ENCODE data around the gene TSPYL2.

Gene TSPYL2

DNA sequence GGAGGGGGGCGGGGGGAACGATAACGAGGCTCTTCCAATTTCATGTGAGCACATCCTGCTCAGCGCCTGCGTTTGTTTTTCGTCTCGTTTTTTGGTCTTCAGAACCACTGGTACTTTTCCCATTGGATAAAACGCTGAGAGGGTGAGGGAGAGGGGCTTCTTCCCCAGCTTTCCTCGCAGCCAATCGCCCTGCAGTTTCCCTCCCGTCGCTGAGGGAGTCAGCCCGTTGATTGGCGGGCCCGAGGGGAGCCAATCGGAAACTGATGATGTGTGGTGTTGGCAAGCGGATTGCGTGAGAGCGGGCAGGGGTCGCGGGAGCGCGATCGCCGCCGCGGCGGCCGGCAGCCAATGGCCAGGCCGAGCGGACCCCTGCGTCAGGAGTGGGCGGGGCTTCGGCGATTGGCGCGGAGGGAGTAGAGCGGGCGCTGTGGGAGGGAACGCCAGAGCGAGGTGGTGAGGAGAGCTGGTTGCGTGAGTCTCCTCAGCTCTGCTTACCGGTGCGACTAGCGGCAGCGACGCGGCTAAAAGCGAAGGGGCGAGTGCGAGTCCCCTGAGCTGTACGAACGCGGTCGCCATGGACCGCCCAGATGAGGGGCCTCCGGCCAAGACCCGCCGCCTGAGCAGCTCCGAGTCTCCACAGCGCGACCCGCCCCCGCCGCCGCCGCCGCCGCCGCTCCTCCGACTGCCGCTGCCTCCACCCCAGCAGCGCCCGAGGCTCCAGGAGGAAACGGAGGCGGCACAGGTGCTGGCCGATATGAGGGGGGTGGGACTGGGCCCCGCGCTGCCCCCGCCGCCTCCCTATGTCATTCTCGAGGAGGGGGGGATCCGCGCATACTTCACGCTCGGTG, at the start of gene TSPYL2:
Gene TSPYL2 (plus strand): TSS at position 443 of the 848 bp plus-strand sequence. CDS start 132 bp downstream, at position 575.
- Histone ChIP-seq H3K36me3 (replicated peaks) (peaks cover 19% of the 10 kb centered on the region), H3K4me3 (peak within 1 kb of the TSS; percentile 65), H3K9me3 (no peaks in the 10 kb centered on the region), H3K4me1 (peaks cover 5% of the 10 kb centered on the region; the same call in 1 of the 2 replicates), H3K27me3 (ENCODE audit: low read depth) (no peaks in the 10 kb centered on the region)
- peak; percentile 98 to 99 for DNase-seq (ENCODE audit: low spot score in 2 of 2)
- in situ Hi-C loops (cut with MboI; ENCODE audit: low sequenced_read_pairs), result no loop called here

- no peak overlapping the region for H3K4me3 ChIP-seq
- no peaks in the 10 kb centered on the region for H3K9me3 ChIP-seq
- H3K27me3 ChIP-seq (ENCODE audit: low read depth), result peaks cover 16% of the 10 kb centered on the region
- in situ Hi-C loops (cut with MboI; ENCODE audit: low sequenced_read_pairs), result no loop called here
- DNase-seq (ENCODE audit: low spot score in 2 of 2), result no peak
- no peaks in the 10 kb centered on the region for H3K4me1 ChIP-seq
- no peaks in the 10 kb centered on the region for H3K36me3 ChIP-seq (replicated peaks)
Measured at GRCh38 chrX:53036149-53036548, 46.0 kb upstream of the TSPYL2 start.

GRCh38 chrX:53039236-53039635, 42.9 kb upstream of the TSPYL2 start:
- no peaks in the 10 kb centered on the region for H3K9me3 ChIP-seq
- DNase-seq (ENCODE audit: low spot score in 2 of 2), result no peak

DNA sequence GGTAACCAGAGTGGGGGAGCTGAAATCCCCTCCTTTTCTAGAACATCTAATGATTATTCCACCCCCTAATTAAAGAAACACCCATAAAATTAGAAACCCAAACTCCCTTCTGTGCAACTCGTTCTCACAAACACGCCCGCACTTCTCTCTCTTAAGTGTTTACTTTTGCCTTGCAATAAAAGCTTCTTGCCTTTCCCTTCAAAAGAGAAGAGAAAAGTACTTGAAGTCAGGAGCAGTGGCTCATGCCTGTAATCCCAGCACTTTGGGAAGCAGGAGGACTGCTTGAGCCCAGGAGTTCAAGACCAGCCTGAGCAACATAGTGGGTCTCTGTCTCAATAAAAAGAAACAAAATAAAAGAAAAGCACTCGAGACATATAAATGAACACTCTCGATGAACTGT, 37.2 kb upstream of the TSPYL2 start:
- Histone ChIP-seq H3K27me3 (ENCODE audit: low read depth) (peaks cover 9% of the 10 kb centered on the region), H3K4me3 (no peak overlapping the region), H3K36me3 (replicated peaks) (no peaks in the 10 kb centered on the region), H3K4me1 (peaks cover 11% of the 10 kb centered on the region), H3K9me3 (no peaks in the 10 kb centered on the region)
- DNase-seq (ENCODE audit: low spot score in 2 of 2), result no peak
- in situ Hi-C loops (cut with MboI; ENCODE audit: low sequenced_read_pairs), result no loop called here

More at GRCh38 chrX:53039236-53039635, 42.9 kb upstream of the TSPYL2 start:
- no peaks in the 10 kb centered on the region for H3K36me3 ChIP-seq (replicated peaks)
- in situ Hi-C loops (cut with MboI; ENCODE audit: low sequenced_read_pairs), result no loop called here
- no peak overlapping the region for H3K4me3 ChIP-seq
- H3K4me1 ChIP-seq, result no peaks in the 10 kb centered on the region
- H3K27me3 ChIP-seq (ENCODE audit: low read depth), result peaks cover 14% of the 10 kb centered on the region

GRCh38 chrX:53047228-53047627, 34.9 kb upstream of the TSPYL2 start:
- H3K27me3 ChIP-seq (ENCODE audit: low read depth), result 0 out of 2 replicates have a peak, but pooled peaks cover 2% of the 10 kb centered on the region
- DNase-seq (ENCODE audit: low spot score in 2 of 2), result peak in 1 of 2 experiments; percentile 46
- H3K4me3 ChIP-seq, result no peak overlapping the region
- in situ Hi-C loops (cut with MboI; ENCODE audit: low sequenced_read_pairs), result no loop called here
- no peaks in the 10 kb centered on the region for H3K36me3 ChIP-seq (replicated peaks)
- H3K4me1 ChIP-seq, result peaks cover 24% of the 10 kb centered on the region
- no peaks in the 10 kb centered on the region for H3K9me3 ChIP-seq

DNA sequence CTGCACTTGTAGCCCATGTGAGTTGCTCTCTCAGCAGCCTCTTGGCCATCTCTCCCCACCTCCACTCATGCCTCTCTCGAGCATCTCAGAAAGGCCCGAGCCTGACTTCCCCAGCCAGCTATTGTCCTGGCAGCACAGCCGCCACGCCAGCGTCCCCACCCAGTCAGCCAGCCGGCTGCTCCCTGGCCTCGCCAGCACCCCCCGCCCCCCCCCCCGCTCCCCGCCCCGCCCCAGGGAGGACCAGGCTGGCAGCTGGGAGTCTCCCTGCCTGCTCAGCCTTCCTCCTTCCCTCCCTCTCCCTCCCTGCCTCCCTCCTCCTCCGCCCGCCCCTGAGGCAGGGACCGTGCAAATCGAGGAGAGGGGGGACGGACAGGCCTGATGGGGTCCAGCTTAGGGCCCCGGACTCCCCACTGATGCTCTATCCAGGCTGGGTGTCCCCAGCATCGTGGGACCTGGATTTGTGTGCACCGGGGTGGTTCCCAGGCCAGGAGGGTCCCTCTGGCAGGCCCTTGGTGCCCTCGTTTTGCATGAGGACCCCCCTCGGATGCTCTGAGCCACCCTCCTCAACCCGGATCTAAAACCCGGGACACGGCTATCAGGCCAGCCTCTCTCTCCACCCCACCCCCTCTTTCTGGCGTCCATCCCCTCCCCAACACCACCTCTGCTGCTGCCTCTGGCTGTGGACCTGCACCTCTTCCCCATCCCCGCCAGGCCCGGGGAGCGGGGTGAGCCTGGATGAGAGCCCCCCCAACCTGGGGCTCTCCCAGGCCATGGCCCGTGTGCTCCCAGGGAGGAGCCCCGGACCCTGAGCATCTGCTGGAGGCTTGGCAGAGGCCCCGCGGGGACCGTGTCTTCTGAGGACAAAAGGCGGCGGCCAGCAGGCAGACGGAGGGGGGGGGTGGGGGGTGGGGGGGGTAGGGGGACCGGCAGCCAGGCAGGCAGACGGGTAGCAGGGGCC, 33.7 kb upstream of the TSPYL2 start, which contains the start of gene GPR173:
Gene GPR173 (plus strand): TSS at position 621 of the 958 bp plus-strand sequence. CDS start 27,833 bp downstream, outside the sequence.
- Histone ChIP-seq H3K9me3 (no peaks in the 10 kb centered on the region), H3K27me3 (ENCODE audit: low read depth) (no peaks in the 10 kb centered on the region), H3K36me3 (replicated peaks) (no peaks in the 10 kb centered on the region), H3K4me3 (peak within 1 kb of the TSS; percentile 78), H3K4me1 (peaks cover 24% of the 10 kb centered on the region)
- peak; percentile 77 to 87 for DNase-seq (ENCODE audit: low spot score in 2 of 2)
- in situ Hi-C loops (cut with MboI; ENCODE audit: low sequenced_read_pairs), result no loop called here

GRCh38 chrX:53049127-53049517, 33.0 kb upstream of the TSPYL2 start:
- peak in 1 of 2 experiments; percentile 20 for DNase-seq (ENCODE audit: low spot score in 2 of 2)
- H3K27me3 ChIP-seq (ENCODE audit: low read depth), result no peaks in the 10 kb centered on the region
- in situ Hi-C loops (cut with MboI; ENCODE audit: low sequenced_read_pairs), result no loop called here
- no peaks in the 10 kb centered on the region for H3K36me3 ChIP-seq (replicated peaks)
- H3K4me1 ChIP-seq, result peaks cover 24% of the 10 kb centered on the region
- H3K9me3 ChIP-seq, result no peaks in the 10 kb centered on the region
- H3K4me3 ChIP-seq, result peak overlapping the region; percentile 78

DNA sequence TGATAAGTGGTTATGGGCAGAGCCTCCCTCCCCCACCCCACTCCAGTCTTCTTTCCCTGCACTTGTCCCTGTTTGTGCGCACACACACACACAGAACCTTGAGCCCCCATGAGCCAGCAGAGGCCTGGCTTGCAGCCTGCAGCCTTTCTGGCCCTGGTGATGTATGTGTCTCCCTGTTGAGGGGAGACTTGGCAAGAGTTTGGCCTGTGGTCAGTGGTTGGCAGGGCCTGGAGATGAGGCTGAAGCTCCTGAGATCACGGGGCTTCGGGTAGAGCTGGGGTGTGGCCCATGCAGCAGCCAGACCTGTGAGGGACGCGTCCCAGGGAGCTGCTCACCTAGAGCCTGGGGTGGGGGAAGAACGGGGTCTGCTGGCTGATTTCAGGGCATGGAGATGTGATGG, 31.3 kb upstream of the TSPYL2 start:
- peaks cover 24% of the 10 kb centered on the region for H3K4me1 ChIP-seq
- no peaks in the 10 kb centered on the region for H3K36me3 ChIP-seq (replicated peaks)
- in situ Hi-C loops (cut with MboI; ENCODE audit: low sequenced_read_pairs), result no loop called here
- no peak for DNase-seq (ENCODE audit: low spot score in 2 of 2)
- H3K9me3 ChIP-seq, result no peaks in the 10 kb centered on the region
- H3K27me3 ChIP-seq (ENCODE audit: low read depth), result no peaks in the 10 kb centered on the region
- no peak overlapping the region; the same call in 1 of the 2 replicates for H3K4me3 ChIP-seq

- in situ Hi-C loops (cut with MboI; ENCODE audit: low sequenced_read_pairs), result no loop called here
- Histone ChIP-seq H3K4me1 (peaks cover 10% of the 10 kb centered on the region), H3K4me3 (no peak overlapping the region), H3K36me3 (replicated peaks) (no peaks in the 10 kb centered on the region), H3K27me3 (ENCODE audit: low read depth) (no peaks in the 10 kb centered on the region), H3K9me3 (no peaks in the 10 kb centered on the region)
- DNase-seq (ENCODE audit: low spot score in 2 of 2), result no peak
Measured at GRCh38 chrX:53055244-53055849, 26.8 kb upstream of the TSPYL2 start.

DNA sequence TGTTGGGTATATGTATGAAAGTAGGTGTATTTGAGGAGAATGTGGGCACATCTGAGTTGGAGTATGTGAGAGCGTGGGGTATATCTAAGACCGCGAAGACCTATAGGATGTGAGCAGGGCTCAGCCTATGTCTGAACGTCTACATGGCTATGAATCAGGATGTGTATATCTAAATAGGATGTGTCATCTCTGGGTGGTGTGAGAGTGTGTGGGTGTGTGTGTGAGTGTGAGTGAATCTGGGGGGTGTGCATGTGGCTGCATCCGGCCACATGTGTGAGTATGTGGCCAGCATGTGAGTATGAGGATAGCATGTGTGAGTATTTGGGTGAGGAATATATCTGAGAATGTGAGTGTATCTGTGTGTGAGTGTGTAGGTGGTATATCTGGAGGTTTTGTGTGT, 25.9 kb upstream of the TSPYL2 start:
- in situ Hi-C loops (cut with MboI; ENCODE audit: low sequenced_read_pairs), result no loop called here
- no peaks in the 10 kb centered on the region for H3K9me3 ChIP-seq
- no peak for DNase-seq (ENCODE audit: low spot score in 2 of 2)
- no peak overlapping the region for H3K4me3 ChIP-seq
- H3K36me3 ChIP-seq (replicated peaks), result no peaks in the 10 kb centered on the region
- no peaks in the 10 kb centered on the region for H3K27me3 ChIP-seq (ENCODE audit: low read depth)
- peaks cover 4% of the 10 kb centered on the region for H3K4me1 ChIP-seq

DNA sequence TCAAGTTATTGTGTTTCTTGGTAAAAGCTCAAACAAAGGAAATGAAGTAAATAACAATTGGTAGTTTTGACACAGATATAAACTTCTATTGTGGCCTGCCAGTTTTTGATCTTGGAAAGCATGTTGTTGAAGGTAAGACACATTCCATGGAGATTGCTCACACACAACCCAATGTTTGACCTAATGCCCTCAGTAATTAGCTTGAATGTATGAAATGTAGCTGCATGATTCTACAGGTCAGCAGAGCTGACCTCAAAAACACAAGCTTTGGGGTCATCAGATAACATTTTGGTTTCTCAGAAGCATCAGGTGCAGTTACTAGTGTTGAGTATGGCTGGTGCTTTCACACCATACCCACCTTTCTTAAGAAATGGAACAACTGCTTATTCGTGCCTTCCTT, 17.1 kb upstream of the TSPYL2 start:
- Histone ChIP-seq H3K36me3 (replicated peaks) (peaks cover 3% of the 10 kb centered on the region; the same call in 1 of the 2 replicates), H3K27me3 (ENCODE audit: low read depth) (no peaks in the 10 kb centered on the region), H3K9me3 (no peaks in the 10 kb centered on the region), H3K4me3 (no peak overlapping the region), H3K4me1 (no peaks in the 10 kb centered on the region)
- in situ Hi-C loops (cut with MboI; ENCODE audit: low sequenced_read_pairs), result no loop called here
- no peak for DNase-seq (ENCODE audit: low spot score in 2 of 2)

- H3K36me3 ChIP-seq (replicated peaks), result 0 out of 2 replicates have a peak, but pooled peaks cover 3% of the 10 kb centered on the region
- peaks cover 14% of the 10 kb centered on the region for H3K4me1 ChIP-seq
- no peaks in the 10 kb centered on the region for H3K9me3 ChIP-seq
- H3K4me3 ChIP-seq, result no peak overlapping the region
- DNase-seq (ENCODE audit: low spot score in 2 of 2), result no peak
- in situ Hi-C loops (cut with MboI; ENCODE audit: low sequenced_read_pairs), result no loop called here
- H3K27me3 ChIP-seq (ENCODE audit: low read depth), result no peaks in the 10 kb centered on the region
Measured at GRCh38 chrX:53071064-53071463, 11.1 kb upstream of the TSPYL2 start.
